ENCODE results near the gene PLXNB2. TPM values are rescaled to one million over a fixed set of nuclear protein-coding genes. Genes with fewer than 3 reads are reported as not detected.
"Not testable (repeated sequence)": the region's sequence is repeated elsewhere in the genome, so short reads cannot be mapped to it uniquely, and the experiment has no call there.

The PLXNB2 gene
- total and polyA plus RNA-seq, 4 donors: 123 to 310 (median 173) TPM

- DNase-seq (peak; percentile 67 to 72 (median 71)), ATAC-seq (ENCODE audit: insufficient read depth, low FRiP score) (no peak)
- peaks cover 0 to 40% (median 8%) of the 10 kb centered on the region in 4 donors for H3K36me3 ChIP-seq (ENCODE audit: control insufficient read depth in 4 of 4, insufficient read depth in 4 of 4, low read length in 4 of 4)
- TF ChIP-seq CTCF (IDR thresholded peaks at IDR 0.05; ENCODE audit: control extremely low read depth, extremely low read depth): no peak
- H3K4me3 ChIP-seq: no peak overlapping the region
- H3K9me3 ChIP-seq (ENCODE audit: control insufficient read depth in 4 of 4, insufficient read depth in 3 of 4, low read length in 3 of 4): no peaks in the 10 kb centered on the region
- no peak overlapping the region for H3K27ac ChIP-seq (ENCODE audit: low read depth in 1 of 2, low read length in 1 of 2)
- no peaks in the 10 kb centered on the region for H3K27me3 ChIP-seq (ENCODE audit: control insufficient read depth in 3 of 3, insufficient read depth in 3 of 3, low read length in 2 of 3)
- 27 to 37% methylated on average over 7 of the region's 7 CpGs for WGBS, 2 donors
- H3K9ac ChIP-seq (ENCODE audit: insufficient read depth in 1 of 2, low read length in 2 of 2): no peak overlapping the region
- H3K4me1 ChIP-seq (ENCODE audit: control insufficient read depth in 5 of 5, insufficient read depth in 5 of 5, low read length in 5 of 5): peaks cover 0 to 25% (median 10%) of the 10 kb centered on the region in 5 donors
Observed at GRCh38 chr22:50274311-50274710, 33.1 kb downstream of the PLXNB2 start.

GRCh38 chr22:50273781-50274180 is 33.7 kb downstream of the PLXNB2 start:
- H3K9ac ChIP-seq (ENCODE audit: insufficient read depth in 1 of 2, low read length in 2 of 2); H3K27ac ChIP-seq (ENCODE audit: low read depth in 1 of 2, low read length in 1 of 2): not testable (repeated sequence)
- H3K4me1 ChIP-seq (ENCODE audit: control insufficient read depth in 5 of 5, insufficient read depth in 5 of 5, low read length in 5 of 5): peaks cover 0 to 30% (median 13%) of the 10 kb centered on the region in 5 donors

GRCh38 chr22:50273352-50273751 is 34.1 kb downstream of the PLXNB2 start:
- peaks cover 0 to 30% (median 17%) of the 10 kb centered on the region in 5 donors for H3K4me1 ChIP-seq (ENCODE audit: control insufficient read depth in 5 of 5, insufficient read depth in 5 of 5, low read length in 5 of 5)
- not testable (repeated sequence) for H3K9me3 ChIP-seq (ENCODE audit: control insufficient read depth in 4 of 4, insufficient read depth in 3 of 4, low read length in 3 of 4); DNase-seq; H3K9ac ChIP-seq (ENCODE audit: insufficient read depth in 1 of 2, low read length in 2 of 2); H3K27me3 ChIP-seq (ENCODE audit: control insufficient read depth in 3 of 3, insufficient read depth in 3 of 3, low read length in 2 of 3); ATAC-seq (ENCODE audit: insufficient read depth, low FRiP score); H3K4me3 ChIP-seq; H3K27ac ChIP-seq (ENCODE audit: low read depth in 1 of 2, low read length in 1 of 2)
- H3K36me3 ChIP-seq (ENCODE audit: control insufficient read depth in 4 of 4, insufficient read depth in 4 of 4, low read length in 4 of 4): peaks cover 0 to 30% (median 5%) of the 10 kb centered on the region in 4 donors
- WGBS, 2 donors: 50 to 54% methylated on average over 11 of the region's 11 CpGs

More at GRCh38 chr22:50273781-50274180, 33.7 kb downstream of the PLXNB2 start:
- not testable (repeated sequence) for H3K4me3 ChIP-seq; DNase-seq; ATAC-seq (ENCODE audit: insufficient read depth, low FRiP score); H3K27me3 ChIP-seq (ENCODE audit: control insufficient read depth in 3 of 3, insufficient read depth in 3 of 3, low read length in 2 of 3); H3K9me3 ChIP-seq (ENCODE audit: control insufficient read depth in 4 of 4, insufficient read depth in 3 of 4, low read length in 3 of 4)
- WGBS, 2 donors: 88 to 89% methylated on average over 10 of the region's 10 CpGs
- H3K36me3 ChIP-seq (ENCODE audit: control insufficient read depth in 4 of 4, insufficient read depth in 4 of 4, low read length in 4 of 4): peaks cover 0 to 34% (median 7%) of the 10 kb centered on the region in 4 donors

GRCh38 chr22:50272044-50272802 is 35.2 kb downstream of the PLXNB2 start:
- Histone ChIP-seq H3K4me1 (ENCODE audit: control insufficient read depth in 5 of 5, insufficient read depth in 5 of 5, low read length in 5 of 5) (peaks cover 0 to 30% (median 18%) of the 10 kb centered on the region in 5 donors), H3K27ac (ENCODE audit: low read depth in 1 of 2, low read length in 1 of 2) (no peak overlapping the region), H3K9ac (ENCODE audit: insufficient read depth in 1 of 2, low read length in 2 of 2) (no peak overlapping the region), H3K4me3 (no peak overlapping the region), H3K36me3 (ENCODE audit: control insufficient read depth in 4 of 4, insufficient read depth in 4 of 4, low read length in 4 of 4) (peaks cover 0 to 20% (median 4%) of the 10 kb centered on the region in 4 donors), H3K27me3 (ENCODE audit: control insufficient read depth in 3 of 3, insufficient read depth in 3 of 3, low read length in 2 of 3) (no peaks in the 10 kb centered on the region), H3K9me3 (ENCODE audit: control insufficient read depth in 4 of 4, insufficient read depth in 3 of 4, low read length in 3 of 4) (no peaks in the 10 kb centered on the region)
- no peak for ATAC-seq (ENCODE audit: insufficient read depth, low FRiP score)
- WGBS, 2 donors: 41 to 42% methylated on average over 20 to 26 of the region's 26 CpGs
- peak in 1 of 3 donors; percentile 38 for DNase-seq
- no peak for TF ChIP-seq CTCF (IDR thresholded peaks at IDR 0.05; ENCODE audit: control extremely low read depth, extremely low read depth)
